ENCODE results near the gene CDON. TPM values are rescaled to one million over a fixed set of nuclear protein-coding genes. Genes with fewer than 3 reads are reported as not detected.
"Not testable (repeated sequence)": the region's sequence is repeated elsewhere in the genome, so short reads cannot be mapped to it uniquely, and the experiment has no call there.

The CDON gene
- total RNA-seq, 4 donors from 2014 or later, result 14.2 to 40.9 (median 29.1) TPM

DNA sequence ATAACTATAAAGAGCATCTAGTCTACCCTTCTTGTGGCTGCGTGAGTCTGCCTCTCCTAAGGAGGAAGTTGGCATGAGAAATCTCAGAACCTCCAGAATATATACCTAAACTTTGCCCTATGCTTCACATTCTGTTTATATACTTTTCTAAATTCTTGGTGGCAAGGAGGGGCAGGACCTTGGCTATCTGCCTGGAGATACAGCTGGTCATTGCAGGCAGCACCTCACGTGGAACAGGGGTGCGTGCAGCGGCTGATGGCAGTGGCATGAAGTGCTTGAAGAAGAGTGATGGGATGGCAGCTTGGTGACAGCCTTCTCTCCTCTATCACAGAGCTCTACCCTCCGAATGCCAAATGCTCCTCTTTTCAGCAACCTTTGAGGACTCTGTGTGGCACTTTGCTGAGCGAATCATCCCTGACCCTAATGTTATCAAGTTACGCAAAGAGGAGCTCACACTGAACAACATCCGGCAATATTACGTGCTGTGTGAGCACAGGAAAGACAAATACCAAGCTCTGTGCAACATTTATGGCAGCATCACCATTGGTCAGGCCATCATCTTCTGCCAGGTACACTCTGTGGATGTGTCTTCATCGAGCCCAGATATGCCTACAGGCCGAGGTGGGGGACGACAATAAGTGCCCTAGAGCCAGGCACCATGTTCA, 145.9 kb downstream of the CDON start:
- H3K27ac ChIP-seq, result no peak overlapping the region
- no peak overlapping the region for H3K4me3 ChIP-seq
- WGBS, 2 donors (ENCODE audit: low coverage in 1 of 2), result 83 to 85% methylated on average over 5 to 8 of the region's 12 CpGs
- H3K36me3 ChIP-seq, result no peaks in the 10 kb centered on the region
- H3K9me3 ChIP-seq, result no peaks in the 10 kb centered on the region
- H3K4me1 ChIP-seq, result no peaks in the 10 kb centered on the region
- TF ChIP-seq EP300 (IDR thresholded peaks at IDR 0.05) (no peak), POLR2A (IDR thresholded peaks at IDR 0.05) (no peak), POLR2AphosphoS5 (IDR thresholded peaks at IDR 0.05) (no peak)
- TF ChIP-seq, protein P1, sequence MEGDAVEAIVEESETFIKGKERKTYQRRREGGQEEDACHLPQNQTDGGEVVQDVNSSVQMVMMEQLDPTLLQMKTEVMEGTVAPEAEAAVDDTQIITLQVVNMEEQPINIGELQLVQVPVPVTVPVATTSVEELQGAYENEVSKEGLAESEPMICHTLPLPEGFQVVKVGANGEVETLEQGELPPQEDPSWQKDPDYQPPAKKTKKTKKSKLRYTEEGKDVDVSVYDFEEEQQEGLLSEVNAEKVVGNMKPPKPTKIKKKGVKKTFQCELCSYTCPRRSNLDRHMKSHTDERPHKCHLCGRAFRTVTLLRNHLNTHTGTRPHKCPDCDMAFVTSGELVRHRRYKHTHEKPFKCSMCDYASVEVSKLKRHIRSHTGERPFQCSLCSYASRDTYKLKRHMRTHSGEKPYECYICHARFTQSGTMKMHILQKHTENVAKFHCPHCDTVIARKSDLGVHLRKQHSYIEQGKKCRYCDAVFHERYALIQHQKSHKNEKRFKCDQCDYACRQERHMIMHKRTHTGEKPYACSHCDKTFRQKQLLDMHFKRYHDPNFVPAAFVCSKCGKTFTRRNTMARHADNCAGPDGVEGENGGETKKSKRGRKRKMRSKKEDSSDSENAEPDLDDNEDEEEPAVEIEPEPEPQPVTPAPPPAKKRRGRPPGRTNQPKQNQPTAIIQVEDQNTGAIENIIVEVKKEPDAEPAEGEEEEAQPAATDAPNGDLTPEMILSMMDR (IDR thresholded peaks at IDR 0.05), result no peak
- no peak for ATAC-seq
- peaks cover 45% of the 10 kb centered on the region for H3K27me3 ChIP-seq

DNA sequence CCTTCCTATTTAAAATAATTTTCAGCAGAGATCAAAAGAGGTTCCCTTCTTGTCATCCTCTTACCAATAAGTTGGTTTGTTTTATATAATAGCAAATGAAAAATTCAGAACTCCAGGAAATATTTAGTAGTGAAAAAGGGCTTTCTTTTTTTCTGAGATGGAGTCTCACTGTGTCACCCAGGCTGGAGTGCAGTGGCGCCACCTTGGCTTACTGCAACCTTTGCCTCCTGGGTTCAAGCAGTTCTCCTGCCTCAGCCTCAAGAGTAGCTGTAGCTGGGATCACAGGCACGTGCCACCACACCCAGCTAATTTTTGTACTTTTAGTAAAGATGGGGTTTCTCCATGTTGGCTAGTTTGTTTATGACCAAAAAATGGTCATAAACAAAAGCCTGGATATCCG, 148.1 kb downstream of the CDON start:
- not testable (repeated sequence) for ATAC-seq, H3K9me3 ChIP-seq, H3K4me1 ChIP-seq, H3K36me3 ChIP-seq, H3K4me3 ChIP-seq, H3K27ac ChIP-seq
- H3K27me3 ChIP-seq, result peaks cover 36% of the 10 kb centered on the region
- WGBS, 2 donors (ENCODE audit: low coverage in 1 of 2), result 61 to 86% methylated on average over 2 to 3 of the region's 3 CpGs

DNA sequence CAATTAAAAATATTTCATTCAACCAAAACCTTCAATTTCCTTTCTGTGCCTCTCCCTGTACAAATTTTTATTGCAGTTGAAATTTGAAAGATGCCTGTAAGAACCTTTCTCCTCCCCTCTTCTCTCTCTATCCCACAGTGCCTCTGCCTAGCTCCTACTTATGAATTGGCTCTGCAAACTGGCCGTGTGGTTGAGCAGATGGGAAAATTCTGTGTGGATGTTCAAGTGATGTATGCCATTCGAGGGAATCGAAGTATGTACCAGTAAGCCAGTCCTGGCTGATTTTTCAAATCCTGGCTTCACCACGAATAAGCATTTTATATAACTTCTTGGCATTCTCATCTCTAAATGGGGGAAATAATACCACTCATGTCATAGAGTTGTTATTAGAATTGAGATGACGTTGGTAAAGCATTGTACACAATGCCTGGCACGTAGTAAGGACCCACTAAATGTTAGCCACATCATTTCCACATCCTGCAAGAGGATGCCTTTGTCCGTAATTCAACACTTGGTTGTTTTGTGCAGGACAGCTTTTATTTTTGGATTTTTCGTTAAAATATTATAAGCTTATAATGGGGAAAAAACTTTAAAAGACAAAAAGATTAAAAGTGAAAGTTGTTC, 152.3 kb downstream of the CDON start:
- H3K4me1 ChIP-seq, result no peaks in the 10 kb centered on the region
- peaks cover 29% of the 10 kb centered on the region for H3K27me3 ChIP-seq
- no peak for ATAC-seq
- H3K9me3 ChIP-seq, result no peaks in the 10 kb centered on the region
- no peaks in the 10 kb centered on the region for H3K36me3 ChIP-seq
- no peak overlapping the region for H3K27ac ChIP-seq
- 60 to 65% methylated on average over 8 of the region's 8 CpGs for WGBS, 2 donors (ENCODE audit: low coverage in 1 of 2)
- TF ChIP-seq EP300 (IDR thresholded peaks at IDR 0.05) (no peak), POLR2A (IDR thresholded peaks at IDR 0.05) (no peak), POLR2AphosphoS5 (IDR thresholded peaks at IDR 0.05) (no peak)
- TF ChIP-seq, protein P1 (IDR thresholded peaks at IDR 0.05), result no peak
- H3K4me3 ChIP-seq, result no peak overlapping the region

Other genes with a start within 250 kb of the CDON start
- gene PATE4, start 229.6 kb downstream of the CDON start, total RNA-seq, result not detected
- 1 to 10 TPM; 4.2 to 9.8 (median 6.4) TPM for gene HYLS1, start 175.2 kb downstream of the CDON start, total RNA-seq
- gene PUS3, start 159.7 kb downstream of the CDON start, total RNA-seq, result 10 to 100 TPM in 1 of 4 donors, 1 to 10 TPM in 3; 7.8 to 15.9 (median 9.1) TPM
- under 1 TPM in 1 of 4 donors, not detected in 3; 0.08 TPM for gene DDX25, start 158.4 kb downstream of the CDON start, total RNA-seq
- gene VSIG10L2, start 116.8 kb downstream of the CDON start, total RNA-seq, result not detected
- gene RPUSD4, start 148.8 kb upstream of the CDON start, total RNA-seq, result 10 to 100 TPM; 13.2 to 18.8 (median 14.0) TPM
- gene FAM118B, start 148.9 kb upstream of the CDON start, total RNA-seq, result 10 to 100 TPM; 15.5 to 24.0 (median 19.9) TPM
- 10 to 100 TPM; 84.1 to 87.1 (median 86.7) TPM for gene SRPRA, start 206.0 kb upstream of the CDON start, total RNA-seq
- 10 to 100 TPM in 3 of 4 donors, 1 to 10 TPM in 1; 9.9 to 17.4 (median 14.5) TPM for gene FOXRED1, start 206.3 kb upstream of the CDON start, total RNA-seq
- 10 to 100 TPM in 3 of 4 donors, 1 to 10 TPM in 1; 6.6 to 18.1 (median 13.5) TPM for gene TIRAP, start 220.2 kb upstream of the CDON start, total RNA-seq
- gene DCPS, start 241.2 kb upstream of the CDON start, total RNA-seq, result 10 to 100 TPM; 11.8 to 20.6 (median 15.9) TPM